GM18951 (cell line): ENCODE data around the gene ARFGEF2.
"Not testable (repeated sequence)": the region's sequence is repeated elsewhere in the genome, so short reads cannot be mapped to it uniquely, and the experiment has no call there.

ENCODE experiments used
- POLR2A ChIP-seq: IDR thresholded peaks from 4 replicates; pipeline ENCODE4 v1.6.1; 2011; ENCODE audit warnings: mild to moderate bottlenecking; ENCODE audit not compliant: insufficient read length, insufficient read depth; ENCODE audit errors: extremely low read depth
- in situ Hi-C: fragments of 300-500 bp; cut with MboI; formaldehyde crosslinking; loops from one replicate; pipeline ENCODE4 v1.12.0; 2022; ENCODE audit warnings: low sequenced_read_pairs, mixed read lengths, inconsistent platforms; ENCODE audit not compliant: unreplicated experiment

ARFGEF2 gene

GRCh38 chr20:48957533-48957932 lies 36.0 kb downstream of the ARFGEF2 start:
- no peak for TF ChIP-seq POLR2A

GRCh38 chr20:48958743-48959142 lies 37.2 kb downstream of the ARFGEF2 start:
- TF ChIP-seq POLR2A, result no peak
- in situ Hi-C loops, result no loop called here

More at GRCh38 chr20:48957533-48957932, 36.0 kb downstream of the ARFGEF2 start:
- in situ Hi-C loops, result no loop called here

GRCh38 chr20:48959899-48960550 lies 38.5 kb downstream of the ARFGEF2 start:
- no peak for TF ChIP-seq POLR2A
- in situ Hi-C loops, result no loop called here

GRCh38 chr20:48962421-48962820 lies 40.9 kb downstream of the ARFGEF2 start:
- in situ Hi-C loops, result no loop called here
- no peak for TF ChIP-seq POLR2A

GRCh38 chr20:48962976-48963771 lies 41.7 kb downstream of the ARFGEF2 start:
- no peak for TF ChIP-seq POLR2A
- in situ Hi-C loops, result no loop called here

GRCh38 chr20:48965189-48965910 lies 43.8 kb downstream of the ARFGEF2 start:
- TF ChIP-seq POLR2A, result no peak
- in situ Hi-C loops, result no loop called here

- no peak for TF ChIP-seq POLR2A
- in situ Hi-C loops, result no loop called here
Measured at GRCh38 chr20:48970681-48971365, 49.3 kb downstream of the ARFGEF2 start.

- TF ChIP-seq POLR2A, result no peak
- in situ Hi-C loops, result no loop called here
Measured at GRCh38 chr20:48971956-48972355, 50.4 kb downstream of the ARFGEF2 start.

- TF ChIP-seq POLR2A, result no peak
Measured at GRCh38 chr20:48972816-48973215, 51.3 kb downstream of the ARFGEF2 start.

GRCh38 chr20:48975955-48976354 lies 54.4 kb downstream of the ARFGEF2 start:
- no peak for TF ChIP-seq POLR2A
- in situ Hi-C loops, result no loop called here

More at GRCh38 chr20:48972816-48973215, 51.3 kb downstream of the ARFGEF2 start:
- in situ Hi-C loops, result no loop called here

GRCh38 chr20:48979980-48980379 lies 58.5 kb downstream of the ARFGEF2 start:
- in situ Hi-C loops, result not testable (repeated sequence)

- in situ Hi-C loops, result no loop called here
- TF ChIP-seq POLR2A, result no peak
Measured at GRCh38 chr20:48983423-48984400, 62.2 kb downstream of the ARFGEF2 start.
